Measurements from ENCODE around the gene ADAM19. TPM values are rescaled to one million over a fixed set of nuclear protein-coding genes. Genes with fewer than 3 reads are reported as not detected.

The ADAM19 gene
- total RNA-seq, 1 donor from 2014 or later = 10.6 TPM

- TF ChIP-seq CTCF (IDR thresholded peaks at IDR 0.05) = no peak
- no peak overlapping the region for H3K27ac ChIP-seq
- no peaks in the 10 kb centered on the region for H3K27me3 ChIP-seq
- no peaks in the 10 kb centered on the region for H3K36me3 ChIP-seq
- DNase-seq (peak; percentile 19), ATAC-seq (no peak)
- no peak overlapping the region for H3K4me3 ChIP-seq
- peaks cover 14% of the 10 kb centered on the region for H3K4me1 ChIP-seq
- intact Hi-C loops (cut with DNase I) = loop anchor here (10.0 kb wide), 1 partner anchor 61 kb away; no protein-coding TSS in a partner anchor
- H3K9me3 ChIP-seq = no peaks in the 10 kb centered on the region
These were observed 71.5 kb downstream of the ADAM19 start for GRCh38 chr5:157504053-157504452.

DNA sequence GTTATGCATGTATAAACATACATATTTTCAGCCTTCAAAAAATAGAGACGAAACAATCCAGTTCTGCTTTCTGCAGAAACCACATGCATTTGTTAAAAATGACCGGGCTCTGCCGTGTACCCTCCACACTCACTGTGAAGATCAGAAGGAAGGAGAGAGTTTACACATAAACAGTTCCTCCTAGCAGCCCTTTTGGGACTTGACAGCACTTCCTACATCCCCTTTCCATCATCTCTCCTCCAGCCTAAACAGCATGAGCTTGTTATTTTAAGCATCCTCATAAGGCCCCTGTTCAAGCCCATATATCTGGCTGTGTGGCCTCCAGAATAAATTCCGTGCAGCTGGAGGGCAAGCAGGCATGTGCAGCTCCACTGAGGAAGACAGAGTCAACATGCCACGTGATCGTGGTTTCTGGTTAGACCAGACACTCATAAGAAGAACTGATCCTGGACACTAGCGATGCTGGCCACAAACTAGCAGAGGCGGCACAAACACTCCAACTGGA, 73.4 kb downstream of the ADAM19 start:
- TF ChIP-seq CTCF (IDR thresholded peaks at IDR 0.05) = no peak
- peaks cover 6% of the 10 kb centered on the region for H3K4me1 ChIP-seq
- DNase-seq = no peak
- no peaks in the 10 kb centered on the region for H3K27me3 ChIP-seq
- H3K9me3 ChIP-seq = no peaks in the 10 kb centered on the region
- H3K4me3 ChIP-seq = no peak overlapping the region
- H3K27ac ChIP-seq = no peak overlapping the region
- ATAC-seq = peak; percentile 62
- intact Hi-C loops (cut with DNase I) = loop anchor here (10.0 kb wide), 1 partner anchor 63 kb away; no protein-coding TSS in a partner anchor
- no peaks in the 10 kb centered on the region for H3K36me3 ChIP-seq

GRCh38 chr5:157497875-157498611, 77.5 kb downstream of the ADAM19 start:
- Histone ChIP-seq H3K36me3 (peaks cover 2% of the 10 kb centered on the region), H3K9me3 (no peaks in the 10 kb centered on the region), H3K4me1 (no peaks in the 10 kb centered on the region), H3K27me3 (no peaks in the 10 kb centered on the region), H3K4me3 (no peak overlapping the region), H3K27ac (no peak overlapping the region)
- no peak for TF ChIP-seq CTCF (IDR thresholded peaks at IDR 0.05)
- DNase-seq (no peak), ATAC-seq (no peak)
- intact Hi-C loops (cut with DNase I) = no loop called here

DNA sequence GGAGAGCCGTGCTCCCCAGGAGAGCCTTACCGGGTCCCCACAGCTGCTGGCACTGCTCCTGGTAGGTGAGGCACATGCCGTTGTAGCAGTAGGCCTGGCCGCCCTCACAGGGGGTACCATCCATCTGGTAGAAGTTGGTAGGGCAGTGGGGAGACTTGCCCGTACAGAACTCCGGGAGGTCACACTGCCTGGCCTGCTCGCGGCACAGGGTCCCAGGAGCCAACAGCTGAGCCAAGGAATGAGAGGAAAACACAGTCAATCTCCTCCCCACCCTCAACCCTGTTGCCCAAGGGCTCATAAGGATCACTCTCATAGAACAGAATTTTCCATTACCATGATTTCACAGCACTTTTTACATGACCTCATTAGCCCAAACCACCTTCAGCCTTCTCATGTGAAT, 78.7 kb downstream of the ADAM19 start:
- H3K9me3 ChIP-seq = no peaks in the 10 kb centered on the region
- H3K4me3 ChIP-seq = no peak overlapping the region
- DNase-seq (no peak), ATAC-seq (no peak)
- no peaks in the 10 kb centered on the region for H3K27me3 ChIP-seq
- H3K27ac ChIP-seq = no peak overlapping the region
- peaks cover 13% of the 10 kb centered on the region for H3K36me3 ChIP-seq
- intact Hi-C loops (cut with DNase I) = no loop called here
- no peaks in the 10 kb centered on the region for H3K4me1 ChIP-seq
- TF ChIP-seq CTCF (IDR thresholded peaks at IDR 0.05) = no peak

DNA sequence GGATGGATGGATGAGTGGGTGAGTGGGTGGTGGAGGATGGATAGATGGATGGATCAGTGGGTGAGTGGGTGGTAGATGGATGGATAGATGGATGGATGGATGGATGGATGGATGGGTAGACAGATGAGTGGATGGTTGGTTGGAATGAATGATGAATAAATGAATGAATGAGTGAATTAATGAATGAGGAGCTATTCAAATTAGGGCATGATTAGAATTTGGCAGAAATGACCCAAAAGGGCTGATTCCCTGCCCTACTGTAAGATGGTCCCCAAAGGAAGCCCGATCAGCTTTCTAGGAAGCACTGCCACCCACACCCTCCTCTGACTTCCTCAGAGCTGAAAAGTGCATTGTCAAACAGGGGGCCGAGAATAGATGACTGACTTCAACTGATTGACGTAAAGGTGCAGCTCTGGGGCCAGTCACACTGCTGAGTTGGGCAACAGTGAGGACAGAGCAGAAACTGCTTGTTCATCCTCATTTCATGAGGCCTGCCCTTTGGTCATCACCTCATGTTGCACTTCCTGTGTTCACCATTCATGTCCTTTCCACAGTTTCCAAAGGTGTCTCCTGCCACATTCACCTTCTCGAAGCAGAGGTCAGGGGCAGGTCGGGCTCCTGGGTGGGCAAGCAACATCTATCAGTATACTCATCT, 81.3 kb downstream of the ADAM19 start:
- H3K27me3 ChIP-seq = no peaks in the 10 kb centered on the region
- DNase-seq (no peak), ATAC-seq (peak; percentile 83)
- H3K9me3 ChIP-seq = no peaks in the 10 kb centered on the region
- H3K27ac ChIP-seq = no peak overlapping the region
- no peak overlapping the region for H3K4me3 ChIP-seq
- H3K4me1 ChIP-seq = no peaks in the 10 kb centered on the region
- H3K36me3 ChIP-seq = peaks cover 29% of the 10 kb centered on the region
- intact Hi-C loops (cut with DNase I) = no loop called here
- TF ChIP-seq CTCF (IDR thresholded peaks at IDR 0.05) = no peak

All from upper lobe of right lung (tissue), 1 donor.